Progenitor cell of endocrine pancreas (in vitro differentiated cells): ENCODE results near the gene TEAD1. TPM values are rescaled to one million over a fixed set of nuclear protein-coding genes. Genes with fewer than 3 reads are reported as not detected.

Experiments
- DNase-seq: peaks from one replicate; pipeline ENCODE4 v3.0.0; 2021; ENCODE audit warnings: low spot score; ENCODE audit not compliant: unreplicated experiment
- H3K27ac Mint-ChIP-seq: 2 replicates; pipeline ENCODE4 v1.8.0; 2021; ENCODE audit warnings: mild to moderate bottlenecking, moderate library complexity, mixed read lengths
- H3K27me3 Mint-ChIP-seq: 2 replicates; pipeline ENCODE4 v1.8.0; 2021; ENCODE audit warnings: mixed read lengths
- H3K36me3 Mint-ChIP-seq: 2 replicates; pipeline ENCODE4 v1.8.0; 2022; ENCODE audit warnings: mixed read lengths; ENCODE audit not compliant: insufficient read depth
- H3K4me1 Mint-ChIP-seq: 2 replicates; pipeline ENCODE4 v1.8.0; 2021; ENCODE audit warnings: low read depth, mixed read lengths
- H3K4me3 Mint-ChIP-seq: 2 replicates; pipeline ENCODE4 v1.8.0; 2021; ENCODE audit warnings: low read depth, mild to moderate bottlenecking, moderate library complexity, mixed read lengths
- H3K9me3 Mint-ChIP-seq: 2 replicates; pipeline ENCODE4 v1.8.0; 2021; ENCODE audit warnings: low read depth, mixed read lengths
- CTCF ChIP-seq: fragments of 200-600 bp; sonication (generic); IDR thresholded peaks from one replicate; pipeline ENCODE4 v1.5.0; 2021; ENCODE audit warnings: antibody characterized with exemption, mild to moderate bottlenecking; ENCODE audit not compliant: unreplicated experiment
- total RNA-seq: library from RNA; stranded (reverse); gene quantifications from 2 replicates; pipeline ENCODE4 v1.2.1, GENCODE V29; 2021

Gene TEAD1
- total RNA-seq, 1 donor from 2014 or later: 92.4 TPM

- Mint-ChIP-seq H3K27ac (no peak overlapping the region), H3K36me3 (peaks cover 9% of the 10 kb centered on the region), H3K4me3 (no peak overlapping the region), H3K4me1 (peaks cover 3% of the 10 kb centered on the region), H3K27me3 (no peaks in the 10 kb centered on the region), H3K9me3 (no peaks in the 10 kb centered on the region)
- DNase-seq: no peak
- TF ChIP-seq CTCF: no peak
Observed at GRCh38 chr11:12917822-12918221, 243.6 kb downstream of the TEAD1 start.

- Mint-ChIP-seq H3K27ac (no peak overlapping the region), H3K27me3 (no peaks in the 10 kb centered on the region), H3K9me3 (no peaks in the 10 kb centered on the region), H3K36me3 (peaks cover 9% of the 10 kb centered on the region), H3K4me1 (peaks cover 3% of the 10 kb centered on the region), H3K4me3 (no peak overlapping the region)
- TF ChIP-seq CTCF: no peak
- DNase-seq: no peak
Observed at GRCh38 chr11:12918667-12919066, 244.4 kb downstream of the TEAD1 start.

- TF ChIP-seq CTCF: no peak
- H3K9me3 Mint-ChIP-seq: no peaks in the 10 kb centered on the region
- no peak overlapping the region for H3K27ac Mint-ChIP-seq
- peaks cover 14% of the 10 kb centered on the region for H3K36me3 Mint-ChIP-seq
- DNase-seq: no peak
- no peak overlapping the region for H3K4me3 Mint-ChIP-seq
- no peaks in the 10 kb centered on the region for H3K4me1 Mint-ChIP-seq
- H3K27me3 Mint-ChIP-seq: no peaks in the 10 kb centered on the region
Observed at GRCh38 chr11:12922418-12922817, 248.2 kb downstream of the TEAD1 start.

- Mint-ChIP-seq H3K27me3 (no peaks in the 10 kb centered on the region), H3K9me3 (no peaks in the 10 kb centered on the region), H3K4me1 (no peaks in the 10 kb centered on the region), H3K4me3 (no peak overlapping the region), H3K36me3 (peaks cover 14% of the 10 kb centered on the region), H3K27ac (no peak overlapping the region)
- DNase-seq: no peak
- TF ChIP-seq CTCF: no peak
Observed at GRCh38 chr11:12922980-12923507, 248.8 kb downstream of the TEAD1 start.

- H3K27ac Mint-ChIP-seq: no peak overlapping the region
- no peaks in the 10 kb centered on the region for H3K27me3 Mint-ChIP-seq
- no peaks in the 10 kb centered on the region for H3K9me3 Mint-ChIP-seq
- H3K4me3 Mint-ChIP-seq: no peak overlapping the region
- H3K4me1 Mint-ChIP-seq: no peaks in the 10 kb centered on the region
- DNase-seq: no peak
- no peak for TF ChIP-seq CTCF
- H3K36me3 Mint-ChIP-seq: peaks cover 14% of the 10 kb centered on the region
Observed at GRCh38 chr11:12924650-12925049, 250.4 kb downstream of the TEAD1 start.
